MM.1S (cell line): Measurements from ENCODE around the gene MRPL28.

Experiments
- DNase-seq: peaks from one replicate; pipeline ENCODE4 v3.0.0-alpha.2; 2015
- H2AFZ ChIP-seq: fragments of 300-600 bp; sonication (generic); 2 replicates; pipeline ENCODE4 v1.6.0; 2016; ENCODE audit warnings: antibody characterized with exemption, low read length
- H3F3A ChIP-seq: fragments of 300-600 bp; sonication (generic); 2 replicates; pipeline ENCODE4 v1.6.1; 2016; ENCODE audit warnings: mild to moderate bottlenecking, antibody characterized with exemption, low read length, moderate library complexity, mixed read lengths; ENCODE audit not compliant: insufficient read depth
- H3K27ac ChIP-seq: fragments of 300-600 bp; sonication (generic); 2 replicates; pipeline ENCODE4 v1.5.1; 2016; ENCODE audit warnings: mild to moderate bottlenecking, low read length
- H3K27me3 ChIP-seq: fragments of 300-600 bp; sonication (generic); replicated peaks from 2 replicates; pipeline ENCODE4 v1.6.0; 2016; ENCODE audit warnings: low read length; ENCODE audit not compliant: insufficient read depth
- H3K36me3 ChIP-seq: fragments of 300-600 bp; sonication (generic); replicated peaks from 2 replicates; pipeline ENCODE4 v1.6.1; 2016; ENCODE audit warnings: mild to moderate bottlenecking, low read length, mixed read lengths; ENCODE audit not compliant: insufficient read depth
- H3K4me1 ChIP-seq: fragments of 300-600 bp; sonication (generic); 2 replicates; pipeline ENCODE4 v1.6.1; 2016; ENCODE audit warnings: low read length, mixed read lengths
- H3K4me2 ChIP-seq: fragments of 300-600 bp; sonication (generic); 2 replicates; pipeline ENCODE4 v1.6.0; 2016; ENCODE audit warnings: low read depth, low read length
- H3K4me3 ChIP-seq: fragments of 300-600 bp; sonication (generic); 2 replicates; pipeline ENCODE4 v1.5.1; 2016; ENCODE audit warnings: low read length, mixed read lengths
- H3K79me2 ChIP-seq: fragments of 300-600 bp; sonication (generic); 2 replicates; pipeline ENCODE4 v1.6.1; 2016; ENCODE audit warnings: mixed run types, low read length, mixed read lengths
- H3K9ac ChIP-seq: fragments of 300-600 bp; sonication (generic); 2 replicates; pipeline ENCODE4 v1.6.1; 2016; ENCODE audit warnings: low read length, mixed read lengths
- H3K9me2 ChIP-seq: fragments of 300-600 bp; sonication (generic); replicated peaks from 2 replicates; pipeline ENCODE4 v1.6.1; 2016; ENCODE audit warnings: mild to moderate bottlenecking, low read length, mixed read lengths; ENCODE audit not compliant: insufficient read depth
- H3K9me3 ChIP-seq: fragments of 300-600 bp; sonication (generic); replicated peaks from 2 replicates; pipeline ENCODE4 v1.6.1; 2016; ENCODE audit warnings: mild to moderate bottlenecking, low read length, mixed read lengths; ENCODE audit not compliant: insufficient read depth
- H4K20me1 ChIP-seq: fragments of 300-600 bp; sonication (generic); 2 replicates; pipeline ENCODE4 v1.6.1; 2016; ENCODE audit warnings: mild to moderate bottlenecking, low read length, moderate library complexity, mixed read lengths; ENCODE audit not compliant: insufficient read depth
- CTCF ChIP-seq: fragments of 300-600 bp; sonication (generic); IDR thresholded peaks from 2 replicates; pipeline ENCODE4 v1.5.1; 2016; ENCODE audit warnings: antibody characterized with exemption, low read length, mixed read lengths
- EZH2 ChIP-seq: fragments of 300-600 bp; sonication (generic); optimal IDR thresholded peaks from 2 replicates; pipeline ENCODE3; 2017; ENCODE audit warnings: low read depth, mild to moderate bottlenecking, antibody characterized with exemption, low read length, mixed read lengths
- EZH2phosphoT487 ChIP-seq: fragments of 300-600 bp; sonication (generic); IDR thresholded peaks from 2 replicates; pipeline ENCODE4 v1.6.1; 2018; ENCODE audit warnings: antibody characterized with exemption, low read length

The MRPL28 gene

DNA sequence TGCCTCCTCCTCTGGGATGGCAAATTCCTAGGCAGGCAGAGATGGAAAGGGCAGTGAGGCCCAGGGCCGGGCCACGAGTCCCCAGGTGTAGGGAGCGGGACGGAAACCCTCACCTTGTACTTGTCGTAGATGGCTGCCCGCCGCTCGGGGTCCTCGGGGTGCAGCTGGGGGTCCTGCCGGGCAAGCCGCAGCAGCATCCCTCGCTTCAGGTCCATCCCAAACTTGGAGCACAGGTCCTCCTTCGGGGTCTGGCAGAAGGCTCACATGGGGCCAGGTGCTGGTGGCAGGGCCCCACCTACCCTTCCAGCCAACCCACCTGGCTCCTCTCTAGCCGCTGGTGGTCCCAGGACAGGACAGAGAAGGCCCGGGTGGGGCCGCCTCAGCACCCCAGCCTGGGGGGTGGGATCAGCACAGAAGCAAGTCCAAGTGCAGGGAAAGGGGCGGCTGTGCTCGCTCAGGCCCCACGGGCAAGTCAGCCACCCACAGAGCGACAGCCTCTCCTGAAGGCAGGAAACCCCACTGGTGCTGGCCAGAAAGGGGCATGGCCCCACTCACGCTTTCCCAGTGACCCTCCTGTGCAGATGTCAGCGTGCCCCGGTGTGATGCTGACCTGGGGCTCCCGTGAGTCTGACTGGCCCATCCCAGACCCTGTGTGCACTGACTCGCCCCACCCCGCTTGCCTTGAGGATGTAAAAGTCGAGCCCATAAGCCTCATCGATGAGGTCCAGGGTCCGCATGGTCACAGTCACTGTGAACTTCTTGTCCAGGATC is 1.8 kb downstream of the MRPL28 start:
- Histone ChIP-seq H3K4me2 (no peak overlapping the region), H2AFZ (no peak overlapping the region), H3K4me3 (no peak overlapping the region), H3K36me3 (no peaks in the 10 kb centered on the region), H3K4me1 (peaks cover 5% of the 10 kb centered on the region; the same call in 1 of the 2 replicates), H3F3A (no peaks in the 10 kb centered on the region), H3K9me3 (no peaks in the 10 kb centered on the region), H3K27ac (no peak overlapping the region), H3K9ac (no peak overlapping the region), H3K9me2 (no peaks in the 10 kb centered on the region), H3K27me3 (no peaks in the 10 kb centered on the region), H4K20me1 (no peaks in the 10 kb centered on the region), H3K79me2 (0 out of 2 replicates have a peak, but pooled peaks cover 6% of the 10 kb centered on the region)
- no peak for TF ChIP-seq CTCF
- TF ChIP-seq EZH2 = no peak
- no peak for TF ChIP-seq EZH2phosphoT487
- DNase-seq = no peak

- no peak overlapping the region for H3K9ac ChIP-seq
- H2AFZ ChIP-seq = no peak overlapping the region
- DNase-seq = no peak
- no peaks in the 10 kb centered on the region; the same call in 1 of the 2 replicates for H3K27me3 ChIP-seq
- H3K9me3 ChIP-seq = no peaks in the 10 kb centered on the region
- no peak overlapping the region for H3K4me3 ChIP-seq
- no peaks in the 10 kb centered on the region for H4K20me1 ChIP-seq
- no peaks in the 10 kb centered on the region for H3K9me2 ChIP-seq
- H3K27ac ChIP-seq = no peak overlapping the region
- H3K4me2 ChIP-seq = no peak overlapping the region
- TF ChIP-seq EZH2 (no peak), EZH2phosphoT487 (no peak), CTCF (no peak)
- 0 out of 2 replicates have a peak, but pooled peaks cover 6% of the 10 kb centered on the region for H3K79me2 ChIP-seq
- peaks cover 5% of the 10 kb centered on the region; the same call in 1 of the 2 replicates for H3K4me1 ChIP-seq
- no peaks in the 10 kb centered on the region for H3K36me3 ChIP-seq
- H3F3A ChIP-seq = no peaks in the 10 kb centered on the region
These were observed 2.9 kb downstream of the MRPL28 start for GRCh38 chr16:367333-367903.

DNA sequence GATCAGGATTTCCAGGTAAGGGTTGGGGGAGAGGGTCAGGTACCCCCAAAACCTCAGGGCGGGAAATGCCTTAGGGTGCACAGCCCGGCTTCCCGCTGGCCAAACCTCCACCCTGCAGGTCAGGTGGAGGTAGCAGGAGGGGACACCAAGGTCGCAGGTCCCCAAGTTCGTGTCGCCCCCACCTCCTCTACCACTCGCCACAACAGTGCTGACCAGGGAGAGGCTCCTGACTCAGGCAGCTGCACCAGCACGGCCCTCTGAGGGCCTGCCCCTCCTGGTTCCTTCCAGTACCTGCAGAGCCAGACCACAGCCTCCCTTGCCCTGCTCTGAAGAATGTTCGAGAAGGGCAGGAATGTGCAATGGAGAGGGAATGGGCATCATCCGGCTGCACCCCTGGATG is 3.9 kb downstream of the MRPL28 start:
- Histone ChIP-seq H3K4me1 (peaks cover 5% of the 10 kb centered on the region; the same call in 1 of the 2 replicates), H3K9me2 (no peaks in the 10 kb centered on the region), H2AFZ (no peak overlapping the region), H3K36me3 (no peaks in the 10 kb centered on the region), H3K9ac (no peak overlapping the region), H3K79me2 (0 out of 2 replicates have a peak, but pooled peaks cover 6% of the 10 kb centered on the region), H3K4me3 (no peak overlapping the region), H3K9me3 (no peaks in the 10 kb centered on the region), H3K4me2 (no peak overlapping the region), H3F3A (no peaks in the 10 kb centered on the region), H3K27me3 (peaks cover 5% of the 10 kb centered on the region), H3K27ac (no peak overlapping the region), H4K20me1 (no peaks in the 10 kb centered on the region)
- no peak for DNase-seq
- TF ChIP-seq EZH2 (no peak), CTCF (no peak), EZH2phosphoT487 (no peak)
